WTC11 (cell line): Measurements from ENCODE around the gene C1orf226. TPM values are rescaled to one million over a fixed set of nuclear protein-coding genes. Genes with fewer than 3 reads are reported as not detected.

Experiments
- ATAC-seq: fragments of 200-7000 bp; cut with Tn5 transposase; 2 replicates; pipeline ENCODE4 v1.10.0; 2021; ENCODE audit warnings: mild to moderate bottlenecking, moderate library complexity
- CTCF ChIA-PET: fragments of 300-600 bp; sonication (Branson Sonifier 250); formaldehyde crosslinking; loops from one replicate; lab custom pipeline; 2021; ENCODE audit warnings: antibody characterized with exemption; lab: Charles Lee
- POLR2A ChIA-PET: fragments of 350-600 bp; sonication (Branson Sonifier 250); formaldehyde crosslinking; loops from one replicate; lab custom pipeline; 2021; ENCODE audit warnings: antibody characterized with exemption; lab: Charles Lee
- DNase-seq: peaks from one replicate; pipeline ENCODE4 v3.0.0; 2021; ENCODE audit warnings: low spot score
- H3K27ac Mint-ChIP-seq: 2 replicates; pipeline ENCODE4 v1.8.0; 2021; ENCODE audit warnings: mixed read lengths
- H3K27me3 Mint-ChIP-seq: 2 replicates; pipeline ENCODE4 v1.8.0; 2021; ENCODE audit warnings: low read depth, mild to moderate bottlenecking, moderate library complexity, mixed read lengths
- H3K36me3 Mint-ChIP-seq: 2 replicates; pipeline ENCODE4 v1.8.0; 2021; ENCODE audit warnings: mixed read lengths
- H3K4me1 Mint-ChIP-seq: 2 replicates; pipeline ENCODE4 v1.8.0; 2022; ENCODE audit warnings: mixed read lengths
- H3K4me3 Mint-ChIP-seq: 2 replicates; pipeline ENCODE4 v1.8.0; 2021; ENCODE audit warnings: mild to moderate bottlenecking, moderate library complexity, mixed read lengths
- H3K9me3 Mint-ChIP-seq: 2 replicates; pipeline ENCODE4 v1.8.0; 2021; ENCODE audit warnings: mixed read lengths
- AR ChIP-seq: fragments of 250-450 bp; sonication (Bioruptor Pico); IDR thresholded peaks from 2 replicates; pipeline ENCODE4 v1.9.0; 2021; ENCODE audit warnings: mild to moderate bottlenecking
- CTCF ChIP-seq: fragments of 200-600 bp; IDR thresholded peaks from 2 replicates; pipeline ENCODE4 v1.8.0; 2022; ENCODE audit warnings: antibody characterized with exemption
- E2F1 ChIP-seq: sonication (generic); formaldehyde crosslinking; IDR thresholded peaks from 2 replicates; pipeline ENCODE4 v1.8.0; 2022; ENCODE audit warnings: mild to moderate bottlenecking, missing genetic modification reagents
- ERG ChIP-seq: fragments of 250-450 bp; sonication (Bioruptor Pico); IDR thresholded peaks from 2 replicates; pipeline ENCODE4 v1.8.0; 2021; ENCODE audit warnings: mild to moderate bottlenecking
- GABPB1 ChIP-seq: sonication (generic); formaldehyde crosslinking; IDR thresholded peaks from 2 replicates; pipeline ENCODE4 v1.8.1; 2023; ENCODE audit warnings: mild to moderate bottlenecking, missing genetic modification reagents
- KAT7 ChIP-seq: sonication (generic); formaldehyde crosslinking; IDR thresholded peaks from 2 replicates; pipeline ENCODE4 v1.8.1; 2023; ENCODE audit warnings: missing genetic modification reagents, mild to moderate bottlenecking, borderline replicate concordance
- NFATC4 ChIP-seq: fragments of 250-450 bp; sonication (Bioruptor Pico); IDR thresholded peaks from 2 replicates; pipeline ENCODE4 v1.9.0; 2021; ENCODE audit warnings: mild to moderate bottlenecking
- NR1H2 ChIP-seq: sonication (generic); formaldehyde crosslinking; IDR thresholded peaks from 2 replicates; pipeline ENCODE4 v1.9.0; 2021; ENCODE audit warnings: mild to moderate bottlenecking, moderate library complexity, missing genetic modification reagents
- NR3C1 ChIP-seq: sonication (generic); formaldehyde crosslinking; conservative IDR thresholded peaks from 2 replicates; pipeline ENCODE4 v1.8.1; 2023; ENCODE audit warnings: low read depth, mild to moderate bottlenecking, missing genetic modification reagents
- OVOL2 ChIP-seq: fragments of 250-450 bp; sonication (Bioruptor Pico); IDR thresholded peaks from 2 replicates; pipeline ENCODE4 v1.9.0; 2021; ENCODE audit warnings: mild to moderate bottlenecking, borderline replicate concordance
- RORB ChIP-seq: fragments of 250-450 bp; sonication (Bioruptor Pico); IDR thresholded peaks from 2 replicates; pipeline ENCODE4 v1.9.0; 2021; ENCODE audit warnings: mild to moderate bottlenecking
- SOX15 ChIP-seq: fragments of 250-450 bp; sonication (Bioruptor Pico); IDR thresholded peaks from 2 replicates; pipeline ENCODE4 v1.9.0; 2021; ENCODE audit warnings: mild to moderate bottlenecking
- TEAD4 ChIP-seq: sonication (generic); formaldehyde crosslinking; IDR thresholded peaks from 2 replicates; pipeline ENCODE4 v1.8.0; 2022; ENCODE audit warnings: mild to moderate bottlenecking, missing genetic modification reagents
- ZNF219 ChIP-seq: sonication (generic); formaldehyde crosslinking; IDR thresholded peaks from 2 replicates; pipeline ENCODE4 v1.8.0; 2023; ENCODE audit warnings: missing genetic modification reagents, mild to moderate bottlenecking, borderline replicate concordance
- ZNF281 ChIP-seq: sonication (generic); formaldehyde crosslinking; IDR thresholded peaks from 2 replicates; pipeline ENCODE4 v1.8.0; 2023; ENCODE audit warnings: mild to moderate bottlenecking, missing genetic modification reagents
- ZNF317 ChIP-seq: sonication (generic); formaldehyde crosslinking; IDR thresholded peaks from 2 replicates; pipeline ENCODE4 v1.8.1; 2023; ENCODE audit warnings: low read depth, mild to moderate bottlenecking, moderate library complexity, missing genetic modification reagents, borderline replicate concordance
- ZNF423 ChIP-seq: fragments of 250-450 bp; sonication (Bioruptor Pico); IDR thresholded peaks from 2 replicates; pipeline ENCODE4 v2.1.2; 2022; ENCODE audit warnings: mild to moderate bottlenecking, moderate library complexity
- total RNA-seq: library from RNA; stranded (reverse); gene quantifications from 3 replicates; pipeline ENCODE4 v1.2.3, GENCODE V29; 2021

Gene C1orf226
- total RNA-seq, 1 experiment from 2014 or later: 21.4 TPM

- no peak for TF ChIP-seq AR (CRISPR knock-in tag)
- TF ChIP-seq ZNF317 (CRISPR knock-in tag): no peak
- TF ChIP-seq, all 79 proteins: peak for 0
Measured at GRCh38 chr1:162368451-162368850, 13.1 kb upstream of the C1orf226 start (continued).

GRCh38 chr1:162369571-162369970, 12.0 kb upstream of the C1orf226 start:
- Mint-ChIP-seq H3K4me1 (no peaks in the 10 kb centered on the region), H3K4me3 (no peak overlapping the region), H3K36me3 (peaks cover 2% of the 10 kb centered on the region; the same call in 1 of the 2 replicates), H3K9me3 (no peaks in the 10 kb centered on the region), H3K27me3 (no peaks in the 10 kb centered on the region), H3K27ac (no peak overlapping the region)
- DNase-seq (no peak), ATAC-seq (no peak)
- ChIA-PET POLR2A (no interaction called here), CTCF (interaction anchor here (4.1 kb wide), 1 partner anchor 12 kb away, joined by 27 read pairs; no protein-coding TSS in a partner anchor)
- TF ChIP-seq ZNF281 (CRISPR knock-in tag): no peak
- no peak for TF ChIP-seq NFATC4
- TF ChIP-seq ZNF219 (CRISPR knock-in tag): no peak
- no peak for TF ChIP-seq OVOL2 (CRISPR knock-in tag)
- TF ChIP-seq GABPB1: no peak

GRCh38 chr1:162370161-162370560, 11.4 kb upstream of the C1orf226 start:
- no peak for ATAC-seq
- H3K4me1 Mint-ChIP-seq: no peaks in the 10 kb centered on the region
- TF ChIP-seq SOX15 (CRISPR knock-in tag): no peak
- TF ChIP-seq KAT7 (CRISPR knock-in tag): no peak
- no peak for TF ChIP-seq E2F1 (CRISPR knock-in tag)
- no peak for TF ChIP-seq NR1H2
- TF ChIP-seq RORB (CRISPR knock-in tag): no peak
- TF ChIP-seq, all 79 proteins: peak for 0
- Mint-ChIP-seq H3K9me3 (no peaks in the 10 kb centered on the region), H3K27ac (no peak overlapping the region), H3K27me3 (no peaks in the 10 kb centered on the region), H3K4me3 (no peak overlapping the region), H3K36me3 (peaks cover 2% of the 10 kb centered on the region; the same call in 1 of the 2 replicates)
- ChIA-PET CTCF (interaction anchor here (2.2 kb wide), 1 partner anchor 12 kb away, joined by 9 read pairs; no protein-coding TSS in a partner anchor), POLR2A (no interaction called here)
- no peak for DNase-seq

- H3K27me3 Mint-ChIP-seq: no peaks in the 10 kb centered on the region
- ATAC-seq (no peak), DNase-seq (no peak)
- H3K4me1 Mint-ChIP-seq: no peaks in the 10 kb centered on the region
- H3K36me3 Mint-ChIP-seq: no peaks in the 10 kb centered on the region; the same call in 1 of the 2 replicates
- ChIA-PET CTCF (interaction anchor here (2.2 kb wide), 1 partner anchor 13 kb away, joined by 9 read pairs; no protein-coding TSS in a partner anchor), POLR2A (no interaction called here)
- TF ChIP-seq ERG (no peak), CTCF (no peak), NR3C1 (CRISPR knock-in tag) (no peak), GABPB1 (no peak), ZNF423 (CRISPR knock-in tag) (no peak), TEAD4 (CRISPR knock-in tag) (no peak), AR (CRISPR knock-in tag) (no peak)
- no peak overlapping the region for H3K4me3 Mint-ChIP-seq
- no peak overlapping the region for H3K27ac Mint-ChIP-seq
- no peaks in the 10 kb centered on the region for H3K9me3 Mint-ChIP-seq
Measured at GRCh38 chr1:162370721-162371120, 10.8 kb upstream of the C1orf226 start.
